H1 (cell line): Measurements from ENCODE around the gene TGM1. TPM values are rescaled to one million over a fixed set of nuclear protein-coding genes. Genes with fewer than 3 reads are reported as not detected.

Experiments used
- BCL11A ChIP-seq, 2 experiments: IDR thresholded peaks; one replicate each; pipeline ENCODE4 v1.6.1; 2011; ENCODE audit warnings: low read depth in 2 of 2, low read length in 2 of 2, mild to moderate bottlenecking in 2 of 2
- CREB1 ChIP-seq: IDR thresholded peaks from 2 replicates; pipeline ENCODE4 v1.6.1; 2012; ENCODE audit warnings: inconsistent platforms
- GTF2F1 ChIP-seq: IDR thresholded peaks from 2 replicates; pipeline ENCODE4 v1.6.1; 2012; ENCODE audit warnings: low read depth, low read length, improper control_type of control experiment, borderline replicate concordance
- JUN ChIP-seq: IDR thresholded peaks from 2 replicates; pipeline ENCODE4 v1.6.1; 2011; ENCODE audit warnings: low read depth, mild to moderate bottlenecking, improper control_type of control experiment, low read length
- JUND ChIP-seq: IDR thresholded peaks from 2 replicates; pipeline ENCODE4 v1.6.1; 2011; ENCODE audit warnings: mild to moderate bottlenecking, improper control_type of control experiment, low read length
- NRF1 ChIP-seq: IDR thresholded peaks from 2 replicates; pipeline ENCODE4 v1.6.1; 2011; ENCODE audit warnings: mild to moderate bottlenecking, low read depth, low read length, improper control_type of control experiment
- POLR2AphosphoS5 ChIP-seq: IDR thresholded peaks from 2 replicates; pipeline ENCODE4 v1.6.1; 2011; ENCODE audit warnings: low read depth, low read length
- RBBP5 ChIP-seq: IDR thresholded peaks from 2 replicates; pipeline ENCODE4 v1.7.1; 2012; ENCODE audit warnings: low read depth, mild to moderate bottlenecking, inconsistent platforms, low read length, moderate library complexity, borderline replicate concordance
- RNF2 ChIP-seq: fragments of 200-900, 300-1000 bp; sonication (generic); IDR thresholded peaks from 2 replicates; pipeline ENCODE4 v1.7.1; 2016; ENCODE audit warnings: borderline replicate concordance, low read depth, mild to moderate bottlenecking, antibody characterized with exemption, low read length; ENCODE audit not compliant: poor library complexity, severe bottlenecking; ENCODE audit errors: missing control alignments
- SIRT6 ChIP-seq: IDR thresholded peaks from one replicate; pipeline ENCODE4 v1.7.1; 2012; ENCODE audit warnings: low read length, inconsistent platforms
- SP1 ChIP-seq: IDR thresholded peaks from 2 replicates; pipeline ENCODE4 v1.6.1; 2011; ENCODE audit warnings: low read depth, low read length
- SUZ12 ChIP-seq: fragments of 200-600 bp; sonication (generic); IDR thresholded peaks from 2 replicates; pipeline ENCODE4 v1.6.1; 2012; ENCODE audit warnings: mild to moderate bottlenecking, inconsistent platforms, low read length, moderate library complexity, mixed read lengths
- TAF1 ChIP-seq: IDR thresholded peaks from 2 replicates; pipeline ENCODE4 v1.6.1; 2011; ENCODE audit warnings: mild to moderate bottlenecking, low read depth, low read length
- TAF7 ChIP-seq: optimal IDR thresholded peaks from 2 replicates; pipeline ENCODE3; 2011; ENCODE audit warnings: low read depth, mild to moderate bottlenecking, inconsistent platforms, low read length, moderate library complexity, borderline replicate concordance
- TEAD4 ChIP-seq: IDR thresholded peaks from 2 replicates; pipeline ENCODE4 v1.6.1; 2012; ENCODE audit warnings: low read depth, low read length, inconsistent platforms, mixed read lengths
- ZNF274 ChIP-seq: IDR thresholded peaks from 2 replicates; pipeline ENCODE4 v1.7.0; 2012; ENCODE audit warnings: low read length, borderline replicate concordance; ENCODE audit errors: extremely low read depth
- polyA plus RNA-seq, 7 experiments: library from polyadenylated mRNA; depleted of rRNA in 3 of 7; stranded (reverse) in 5 of 7; unstranded in 2 of 7; fragments of >200 nt in 5 of 7; fragments of 200-250 nt in 2 of 7; gene quantifications; 1 replicate in 5 of 7; 2 replicates in 1 of 7; 4 replicates in 1 of 7; pipeline versions ENCODE4 v1.2.1 to v1.2.3, GENCODE V29; 2011 to 2013; ENCODE audit warnings: missing spikeins in 2 of 7, mixed read lengths in 2 of 7
- total RNA-seq: library from RNA; stranded (reverse); fragmentation: NEBNext Ultra II Directional; extraction: Animal tissue kit (Norgen Biotek cat#: 25700); gene quantifications from 2 replicates; pipeline ENCODE4 v1.2.1, GENCODE V29; 2021
- TF ChIP-seq, protein P1 (sequence below): IDR thresholded peaks from 2 replicates; pipeline ENCODE4 v1.6.1; 2012; ENCODE audit warnings: inconsistent platforms
- TF ChIP-seq, protein P2 (sequence below): IDR thresholded peaks from 2 replicates; pipeline ENCODE4 v1.6.1; 2011; ENCODE audit warnings: low read depth, mild to moderate bottlenecking, low read length; ENCODE audit not compliant: insufficient read depth

TGM1 gene
- total and polyA plus RNA-seq, 2 of the 8 experiments (the other 6 are each of a cell fraction or from before 2014, with no cell fraction given) = 1.8 to 2.2 TPM

DNA sequence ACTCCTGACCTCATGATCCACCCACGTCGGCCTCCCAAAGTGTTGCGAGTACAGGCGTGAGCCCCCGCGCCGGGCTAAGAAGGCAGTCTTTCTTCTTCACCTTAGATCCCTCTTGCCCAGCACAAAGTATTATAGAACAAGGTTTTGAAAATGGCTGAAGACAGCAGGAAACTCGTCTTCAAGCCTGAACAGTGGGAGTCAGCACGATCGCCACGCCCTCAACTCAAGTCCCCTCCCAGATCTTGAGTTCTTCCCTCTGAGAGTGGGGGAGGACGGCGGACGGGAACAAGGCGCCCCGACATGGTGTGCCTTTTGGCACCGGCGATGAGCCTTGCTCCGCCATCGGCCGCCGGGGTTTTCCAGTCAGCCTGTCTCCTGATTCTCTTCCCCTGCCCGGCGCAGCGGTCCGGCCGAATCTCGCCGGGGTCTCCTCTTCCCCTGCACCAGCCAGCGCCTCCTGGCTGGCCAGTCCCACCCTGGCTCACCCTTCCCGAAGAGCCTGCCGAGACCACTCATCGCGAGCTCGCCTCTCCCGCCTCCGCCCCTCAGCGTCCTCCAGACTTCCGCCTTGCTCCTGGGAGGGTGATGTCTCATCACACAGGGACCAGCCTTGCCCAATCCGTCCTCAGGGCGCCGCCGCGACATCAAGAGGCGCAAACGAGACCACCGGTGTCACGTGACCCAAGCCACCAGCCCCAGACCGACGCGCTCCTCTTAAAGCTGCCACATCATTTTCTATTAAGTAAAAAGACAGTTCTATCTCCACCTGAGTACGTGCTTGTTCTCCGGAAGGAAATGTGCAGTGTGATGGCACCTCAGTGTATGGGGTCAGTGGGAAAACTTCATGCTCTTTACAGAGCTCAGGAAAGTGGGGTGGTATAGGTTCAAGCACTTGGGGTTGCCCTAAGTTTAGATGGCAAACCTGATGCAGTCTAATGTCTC lies 49.8 kb downstream of the TGM1 start, which contains the start of gene CHMP4A (continued):
- TF ChIP-seq BCL11A (IDR thresholded peaks at IDR 0.05; ENCODE audit: low read depth in 2 of 2, low read length in 2 of 2) = no peak
- no peak for TF ChIP-seq TEAD4
- no peak for TF ChIP-seq JUND
- TF ChIP-seq POLR2AphosphoS5 = peak; percentile 95
- 0 out of 2 replicates have a peak, but pooled peaks have one; percentile 63 for TF ChIP-seq SP1
- TF ChIP-seq TAF1 = peak; percentile 94
- peak; percentile 80; the same call in 1 of the 2 replicates for TF ChIP-seq GTF2F1
- TF ChIP-seq, protein P1, sequence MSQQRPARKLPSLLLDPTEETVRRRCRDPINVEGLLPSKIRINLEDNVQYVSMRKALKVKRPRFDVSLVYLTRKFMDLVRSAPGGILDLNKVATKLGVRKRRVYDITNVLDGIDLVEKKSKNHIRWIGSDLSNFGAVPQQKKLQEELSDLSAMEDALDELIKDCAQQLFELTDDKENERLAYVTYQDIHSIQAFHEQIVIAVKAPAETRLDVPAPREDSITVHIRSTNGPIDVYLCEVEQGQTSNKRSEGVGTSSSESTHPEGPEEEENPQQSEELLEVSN = peak; percentile 66
- peak; percentile 86 for TF ChIP-seq TAF7
- TF ChIP-seq JUN = no peak
- TF ChIP-seq RBBP5 = no peak
- no peak for TF ChIP-seq NRF1
- TF ChIP-seq, protein P2, sequence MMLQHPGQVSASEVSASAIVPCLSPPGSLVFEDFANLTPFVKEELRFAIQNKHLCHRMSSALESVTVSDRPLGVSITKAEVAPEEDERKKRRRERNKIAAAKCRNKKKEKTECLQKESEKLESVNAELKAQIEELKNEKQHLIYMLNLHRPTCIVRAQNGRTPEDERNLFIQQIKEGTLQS = peak; percentile 95
- TF ChIP-seq SUZ12 = no peak
- TF ChIP-seq CREB1 = peak; percentile 99
- no peak for TF ChIP-seq RNF2
- no peak for TF ChIP-seq SIRT6
- no peak for TF ChIP-seq ZNF274
